ENCODE results near the gene SAPCD2. TPM values are rescaled to one million over a fixed set of nuclear protein-coding genes. Genes with fewer than 3 reads are reported as not detected.

Gene SAPCD2
- total and polyA plus RNA-seq, 9 of the 15 experiments (the other 6 are each of a cell fraction or from before 2014, with no cell fraction given), result 3.4 to 91.8 (median 18.8) TPM

- Histone ChIP-seq H3K4me2 (ENCODE audit: insufficient read depth, low read length) (no peak overlapping the region), H3K4me1 (replicated peaks in 1 of 2; ENCODE audit: control insufficient read depth in 2 of 2, insufficient read depth in 2 of 2, low read length in 2 of 2) (peaks cover 2 to 74% of the 10 kb centered on the region in 2 experiments; a peak in 3 of 5 replicates), H3K36me3 (ENCODE audit: control insufficient read depth, insufficient read depth, low read length) (no peaks in the 10 kb centered on the region), H3K9me3 (replicated peaks; ENCODE audit: control insufficient read depth, insufficient read depth, low read depth, low read length) (no peaks in the 10 kb centered on the region), H3K27ac (ENCODE audit: extremely low read depth, low read depth, low read length) (no peak overlapping the region), H3K27me3 (ENCODE audit: control insufficient read depth in 2 of 2, insufficient read depth in 2 of 2, low read length in 2 of 2) (peaks cover 0 to 10% of the 10 kb centered on the region in 2 experiments; a peak in 2 of 5 replicates), H3K9me1 (ENCODE audit: control insufficient read depth, insufficient read depth, low read length) (peaks cover 2% of the 10 kb centered on the region), H2AFZ (ENCODE audit: low read depth, low read length) (no peak overlapping the region), H3K79me2 (ENCODE audit: control insufficient read depth, insufficient read depth, low read length) (no peaks in the 10 kb centered on the region), H4K20me1 (replicated peaks; ENCODE audit: control insufficient read depth, insufficient read depth, low read length) (peaks cover 28% of the 10 kb centered on the region), H3K4me3 (no peak overlapping the region), H3K9ac (ENCODE audit: insufficient read depth in 1 of 2, low read depth in 2 of 2, low read length in 2 of 2) (peak overlapping the region in 1 of 2 experiments; percentile 27; a peak in 1 of 4 replicates)
- POLR2A ChIA-PET, result no interaction called here
- intact Hi-C loops (cut with micrococcal nuclease) (loop anchor here (2.0 to 5.0 kb wide), 2 partner anchors 66 to 176 kb away; partner anchors contain the start of gene RNF224), in situ Hi-C loops (cut with MboI) (no loop called here)
- no peak for TF ChIP-seq HDAC1 (IDR thresholded peaks at IDR 0.05)
- no peak for TF ChIP-seq ZNF75A (CRISPR knock-in tag; IDR thresholded peaks at IDR 0.05)
- TF ChIP-seq KLF16 (IDR thresholded peaks at IDR 0.05), result no peak
- no peak for TF ChIP-seq SMAD2 (IDR thresholded peaks at IDR 0.05; ENCODE audit: low read depth, low read length)
- no peak for TF ChIP-seq ZBTB7A (IDR thresholded peaks at IDR 0.05; ENCODE audit: borderline replicate concordance, control insufficient read depth, low read depth, low read length)
- 50% methylated on average over 14 of the region's 17 CpGs for WGBS (ENCODE audit: insufficient coverage, low coverage, missing lambda C conversion rate)
- ATAC-seq (no peak), FAIRE-seq (no peak), DNase-seq (ENCODE audit: extremely low read depth in 1 of 4, low spot score in 3 of 4) (no peak)
- CTCF ChIA-PET (ENCODE audit: low intra/inter-chr PET ratio), result no interaction called here
- no TSS peak for BruUV-seq (replicated peaks)
These were observed 19.1 kb downstream of the SAPCD2 start for GRCh38 chr9:137051145-137051724.

GRCh38 chr9:137050570-137050969, 19.8 kb downstream of the SAPCD2 start:
- in situ Hi-C loops (cut with MboI), result no loop called here
- WGBS (ENCODE audit: insufficient coverage, low coverage, missing lambda C conversion rate), result 40% methylated on average over 5 of the region's 5 CpGs
- peaks cover 0 to 16% of the 10 kb centered on the region in 2 experiments; a peak in 2 of 5 replicates for H3K27me3 ChIP-seq (ENCODE audit: control insufficient read depth in 2 of 2, insufficient read depth in 2 of 2, low read length in 2 of 2)
- H3K4me3 ChIP-seq, result no peak overlapping the region
- ChIA-PET CTCF (ENCODE audit: low intra/inter-chr PET ratio) (interaction anchor here (0.6 to 1.6 kb wide), 3 partner anchors 17 to 186 kb away, joined by 3 to 6 read pairs (median 5); no protein-coding TSS in a partner anchor), POLR2A (no interaction called here)
- intact Hi-C loops (cut with micrococcal nuclease), result loop anchor here (2.0 to 5.0 kb wide), 2 partner anchors 67 to 176 kb away; partner anchors contain the start of gene RNF224
- no peak overlapping the region for H3K4me2 ChIP-seq (ENCODE audit: insufficient read depth, low read length)
- TF ChIP-seq ZFPM2 (CRISPR knock-in tag; IDR thresholded peaks at IDR 0.05) (no peak), PTBP1 (IDR thresholded peaks at IDR 0.05; ENCODE audit: low read depth, low read length) (no peak), RBM17 (IDR thresholded peaks at IDR 0.05; ENCODE audit: borderline replicate concordance, low read depth, low read length) (no peak), NFXL1 (CRISPR knock-in tag; IDR thresholded peaks at IDR 0.05) (no peak), EP300 (IDR thresholded peaks at IDR 0.05; ENCODE audit: low read length) (no peak)
- TF ChIP-seq, protein P1, sequence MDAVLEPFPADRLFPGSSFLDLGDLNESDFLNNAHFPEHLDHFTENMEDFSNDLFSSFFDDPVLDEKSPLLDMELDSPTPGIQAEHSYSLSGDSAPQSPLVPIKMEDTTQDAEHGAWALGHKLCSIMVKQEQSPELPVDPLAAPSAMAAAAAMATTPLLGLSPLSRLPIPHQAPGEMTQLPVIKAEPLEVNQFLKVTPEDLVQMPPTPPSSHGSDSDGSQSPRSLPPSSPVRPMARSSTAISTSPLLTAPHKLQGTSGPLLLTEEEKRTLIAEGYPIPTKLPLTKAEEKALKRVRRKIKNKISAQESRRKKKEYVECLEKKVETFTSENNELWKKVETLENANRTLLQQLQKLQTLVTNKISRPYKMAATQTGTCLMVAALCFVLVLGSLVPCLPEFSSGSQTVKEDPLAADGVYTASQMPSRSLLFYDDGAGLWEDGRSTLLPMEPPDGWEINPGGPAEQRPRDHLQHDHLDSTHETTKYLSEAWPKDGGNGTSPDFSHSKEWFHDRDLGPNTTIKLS (IDR thresholded peaks at IDR 0.05; ENCODE audit: borderline replicate concordance, low read depth), result no peak
- no peaks in the 10 kb centered on the region for H3K79me2 ChIP-seq (ENCODE audit: control insufficient read depth, insufficient read depth, low read length)
- no peaks in the 10 kb centered on the region for H3K36me3 ChIP-seq (ENCODE audit: control insufficient read depth, insufficient read depth, low read length)
- H3K9ac ChIP-seq (ENCODE audit: insufficient read depth in 1 of 2, low read depth in 2 of 2, low read length in 2 of 2), result no peak overlapping the region; a peak in 1 of 4 replicates
- no peak for ATAC-seq
- H3K9me3 ChIP-seq (replicated peaks; ENCODE audit: control insufficient read depth, insufficient read depth, low read depth, low read length), result no peaks in the 10 kb centered on the region
- peaks cover 2 to 77% of the 10 kb centered on the region in 2 experiments; a peak in 3 of 5 replicates for H3K4me1 ChIP-seq (replicated peaks in 1 of 2; ENCODE audit: control insufficient read depth in 2 of 2, insufficient read depth in 2 of 2, low read length in 2 of 2)
- BruUV-seq (replicated peaks), result no TSS peak
- no peak for FAIRE-seq
- no peak overlapping the region for H2AFZ ChIP-seq (ENCODE audit: low read depth, low read length)
- H4K20me1 ChIP-seq (replicated peaks; ENCODE audit: control insufficient read depth, insufficient read depth, low read length), result peaks cover 28% of the 10 kb centered on the region
- H3K27ac ChIP-seq (ENCODE audit: extremely low read depth, low read depth, low read length), result no peak overlapping the region
- DNase-seq (ENCODE audit: extremely low read depth in 1 of 4, low spot score in 3 of 4), result no peak
- peaks cover 2% of the 10 kb centered on the region for H3K9me1 ChIP-seq (ENCODE audit: control insufficient read depth, insufficient read depth, low read length)

Measured in K562 (cell line).